Measurements from ENCODE around the gene LGALS4.

DNA sequence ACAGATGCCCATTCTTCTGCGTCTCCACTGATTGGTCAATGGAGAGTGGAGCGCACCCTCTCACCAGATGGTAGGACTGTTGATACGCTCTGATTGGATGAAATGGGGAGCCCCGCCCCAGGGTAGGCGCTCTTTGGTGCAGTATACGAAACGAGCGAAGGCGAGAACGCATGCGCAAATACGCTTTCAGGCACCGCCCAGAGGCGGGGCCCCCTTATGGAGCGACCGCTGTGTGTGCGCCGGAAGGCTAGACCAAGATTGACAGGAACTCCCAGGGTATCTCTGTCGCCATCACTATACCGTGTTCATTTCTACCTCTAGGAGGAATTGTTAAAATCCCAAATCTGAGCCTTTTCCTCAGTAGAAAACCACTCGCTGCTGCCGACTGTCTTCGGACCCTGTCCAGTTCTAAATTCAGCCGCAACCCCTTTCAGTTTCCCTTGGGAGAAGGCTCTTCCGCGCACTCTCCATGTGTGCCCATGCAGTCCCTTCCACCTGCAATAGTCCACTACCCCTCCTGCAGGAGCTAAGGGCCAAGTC, 37.8 kb upstream of the LGALS4 start:
- TF ChIP-seq POLR2A (IDR thresholded peaks at IDR 0.05): peak; percentile 97
- TF ChIP-seq, protein P1, sequence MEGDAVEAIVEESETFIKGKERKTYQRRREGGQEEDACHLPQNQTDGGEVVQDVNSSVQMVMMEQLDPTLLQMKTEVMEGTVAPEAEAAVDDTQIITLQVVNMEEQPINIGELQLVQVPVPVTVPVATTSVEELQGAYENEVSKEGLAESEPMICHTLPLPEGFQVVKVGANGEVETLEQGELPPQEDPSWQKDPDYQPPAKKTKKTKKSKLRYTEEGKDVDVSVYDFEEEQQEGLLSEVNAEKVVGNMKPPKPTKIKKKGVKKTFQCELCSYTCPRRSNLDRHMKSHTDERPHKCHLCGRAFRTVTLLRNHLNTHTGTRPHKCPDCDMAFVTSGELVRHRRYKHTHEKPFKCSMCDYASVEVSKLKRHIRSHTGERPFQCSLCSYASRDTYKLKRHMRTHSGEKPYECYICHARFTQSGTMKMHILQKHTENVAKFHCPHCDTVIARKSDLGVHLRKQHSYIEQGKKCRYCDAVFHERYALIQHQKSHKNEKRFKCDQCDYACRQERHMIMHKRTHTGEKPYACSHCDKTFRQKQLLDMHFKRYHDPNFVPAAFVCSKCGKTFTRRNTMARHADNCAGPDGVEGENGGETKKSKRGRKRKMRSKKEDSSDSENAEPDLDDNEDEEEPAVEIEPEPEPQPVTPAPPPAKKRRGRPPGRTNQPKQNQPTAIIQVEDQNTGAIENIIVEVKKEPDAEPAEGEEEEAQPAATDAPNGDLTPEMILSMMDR (IDR thresholded peaks at IDR 0.05): peak in 2 of 4 donors; percentile 7 to 34

Data from right lobe of liver (tissue), 4 donors.